Measurements from ENCODE around the gene OPRL1.

GRCh38 chr20:64106435-64106961 lies 26.6 kb downstream of the OPRL1 start:
- TF ChIP-seq POLR2AphosphoS5 (IDR thresholded peaks at IDR 0.05; ENCODE audit: low read depth, low read length) (no peak), TAF1 (IDR thresholded peaks at IDR 0.05; ENCODE audit: borderline replicate concordance, insufficient read depth, low read length) (no peak), SIN3A (IDR thresholded peaks at IDR 0.05; ENCODE audit: borderline replicate concordance, insufficient read depth, low read length) (no peak), REST (IDR thresholded peaks at IDR 0.05; ENCODE audit: insufficient read depth in 1 of 2, low read depth in 2 of 2, low read length in 2 of 2) (no peak), FOXP2 (optimal IDR thresholded peaks at IDR 0.05; ENCODE audit: borderline replicate concordance, extremely low read depth, extremely low read length, insufficient read depth) (no peak)
